H1 (cell line): Measurements from ENCODE around the gene SPPL2B. TPM values are rescaled to one million over a fixed set of nuclear protein-coding genes. Genes with fewer than 3 reads are reported as not detected.
A peak's percentile ranks its signal among the peaks of the same experiment; 100 is the strongest.

ENCODE experiments used
- BCL11A ChIP-seq, 2 experiments: IDR thresholded peaks; one replicate each; pipeline ENCODE4 v1.6.1; 2011; ENCODE audit warnings: low read depth in 2 of 2, low read length in 2 of 2, mild to moderate bottlenecking in 2 of 2
- GABPA ChIP-seq: IDR thresholded peaks from 2 replicates; pipeline ENCODE4 v1.6.1; 2011; ENCODE audit warnings: mild to moderate bottlenecking, low read length, moderate library complexity, borderline replicate concordance; ENCODE audit not compliant: insufficient read depth
- RAD21 ChIP-seq, 2 experiments: IDR thresholded peaks in 1 of 2; conservative IDR thresholded peaks in 1 of 2; 2 replicates each; pipeline ENCODE4 v1.6.1; 2011; ENCODE audit warnings: low read depth in 2 of 2, low read length in 2 of 2, improper control_type of control experiment in 1 of 2, inconsistent platforms in 1 of 2, mild to moderate bottlenecking in 1 of 2, moderate library complexity in 1 of 2
- RNF2 ChIP-seq: fragments of 200-900, 300-1000 bp; sonication (generic); IDR thresholded peaks from 2 replicates; pipeline ENCODE4 v1.7.1; 2016; ENCODE audit warnings: borderline replicate concordance, low read depth, mild to moderate bottlenecking, antibody characterized with exemption, low read length; ENCODE audit not compliant: poor library complexity, severe bottlenecking; ENCODE audit errors: missing control alignments
- RXRA ChIP-seq: IDR thresholded peaks from 2 replicates; pipeline ENCODE4 v1.6.1; 2011; ENCODE audit warnings: low read depth, mild to moderate bottlenecking, low read length, moderate library complexity; ENCODE audit not compliant: insufficient read depth
- SUZ12 ChIP-seq: fragments of 200-600 bp; sonication (generic); IDR thresholded peaks from 2 replicates; pipeline ENCODE4 v1.6.1; 2012; ENCODE audit warnings: mild to moderate bottlenecking, inconsistent platforms, low read length, moderate library complexity, mixed read lengths
- polyA plus RNA-seq, 7 experiments: library from polyadenylated mRNA; depleted of rRNA in 3 of 7; stranded (reverse) in 5 of 7; unstranded in 2 of 7; fragments of >200 nt in 5 of 7; fragments of 200-250 nt in 2 of 7; gene quantifications; 1 replicate in 5 of 7; 2 replicates in 1 of 7; 4 replicates in 1 of 7; pipeline versions ENCODE4 v1.2.1 to v1.2.3, GENCODE V29; 2011 to 2013; ENCODE audit warnings: missing spikeins in 2 of 7, mixed read lengths in 2 of 7
- total RNA-seq: library from RNA; stranded (reverse); fragmentation: NEBNext Ultra II Directional; extraction: Animal tissue kit (Norgen Biotek cat#: 25700); gene quantifications from 2 replicates; pipeline ENCODE4 v1.2.1, GENCODE V29; 2021
- TF ChIP-seq, protein P1 (sequence below), 3 experiments: IDR thresholded peaks; 1 replicate in 2 of 3; 2 replicates in 1 of 3; pipeline versions ENCODE4 v1.5.1 to v1.6.1; 2011; ENCODE audit warnings: low read length in 3 of 3, mild to moderate bottlenecking in 3 of 3, inconsistent platforms in 2 of 3, low read depth in 1 of 3, moderate library complexity in 1 of 3; ENCODE audit not compliant: insufficient read depth in 1 of 3; ENCODE audit errors: control extremely low read depth in 1 of 3
- TF ChIP-seq, protein P2 (sequence below): IDR thresholded peaks from 2 replicates; pipeline ENCODE4 v1.6.1; 2012; ENCODE audit warnings: inconsistent platforms
- TF ChIP-seq, protein P3 (sequence below): IDR thresholded peaks from 2 replicates; pipeline ENCODE4 v1.6.1; 2012; ENCODE audit warnings: inconsistent platforms

The SPPL2B gene
- total and polyA plus RNA-seq, 2 of the 8 experiments (the other 6 are each of a cell fraction or from before 2014, with no cell fraction given), result 34.8 to 55.7 TPM

DNA sequence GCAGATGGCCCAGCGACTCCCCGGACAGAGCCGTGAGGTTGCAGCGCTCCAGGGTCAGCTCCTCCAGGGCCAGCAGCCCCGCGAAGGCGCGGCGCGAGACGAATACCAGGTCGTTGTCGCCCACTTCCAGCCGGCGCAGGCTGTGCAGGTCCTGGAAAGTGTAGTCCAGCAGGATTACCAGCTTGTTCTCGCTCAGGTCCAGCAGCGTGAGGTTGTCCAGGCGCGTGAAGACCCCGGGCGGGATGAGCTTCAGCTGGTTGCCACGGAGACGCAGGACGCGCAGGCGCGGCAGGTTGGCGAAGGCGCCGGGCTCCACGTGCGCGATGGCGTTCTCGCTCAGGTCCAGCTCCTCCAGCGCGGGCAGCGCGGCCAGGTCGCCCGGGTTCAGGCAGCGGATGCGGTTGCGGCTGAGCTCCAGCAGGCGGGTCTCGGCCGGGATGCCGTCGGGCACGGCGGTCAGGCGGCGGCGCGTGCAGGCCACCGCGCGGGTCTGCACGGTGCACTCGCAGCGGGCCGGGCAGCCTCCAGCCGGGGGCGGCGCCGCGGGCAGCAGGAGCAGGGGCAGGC, 37.2 kb upstream of the SPPL2B start (continued):
- TF ChIP-seq GABPA (peak; percentile 33; the same call in 1 of the 2 replicates), RNF2 (peak; percentile 2), SUZ12 (peak; percentile 1; the same call in 1 of the 2 replicates), RXRA (no peak), BCL11A (IDR thresholded peaks at IDR 0.05; ENCODE audit: low read depth in 2 of 2, low read length in 2 of 2) (no peak), RAD21 (IDR thresholded peaks at IDR 0.05 in 1 of 2, conservative IDR thresholded peaks at IDR 0.05 in 1 of 2; ENCODE audit: low read depth in 2 of 2, low read length in 2 of 2) (peak in 1 of 2 experiments; percentile 9; a peak in 2 of 4 replicates)
- TF ChIP-seq, protein P1, sequence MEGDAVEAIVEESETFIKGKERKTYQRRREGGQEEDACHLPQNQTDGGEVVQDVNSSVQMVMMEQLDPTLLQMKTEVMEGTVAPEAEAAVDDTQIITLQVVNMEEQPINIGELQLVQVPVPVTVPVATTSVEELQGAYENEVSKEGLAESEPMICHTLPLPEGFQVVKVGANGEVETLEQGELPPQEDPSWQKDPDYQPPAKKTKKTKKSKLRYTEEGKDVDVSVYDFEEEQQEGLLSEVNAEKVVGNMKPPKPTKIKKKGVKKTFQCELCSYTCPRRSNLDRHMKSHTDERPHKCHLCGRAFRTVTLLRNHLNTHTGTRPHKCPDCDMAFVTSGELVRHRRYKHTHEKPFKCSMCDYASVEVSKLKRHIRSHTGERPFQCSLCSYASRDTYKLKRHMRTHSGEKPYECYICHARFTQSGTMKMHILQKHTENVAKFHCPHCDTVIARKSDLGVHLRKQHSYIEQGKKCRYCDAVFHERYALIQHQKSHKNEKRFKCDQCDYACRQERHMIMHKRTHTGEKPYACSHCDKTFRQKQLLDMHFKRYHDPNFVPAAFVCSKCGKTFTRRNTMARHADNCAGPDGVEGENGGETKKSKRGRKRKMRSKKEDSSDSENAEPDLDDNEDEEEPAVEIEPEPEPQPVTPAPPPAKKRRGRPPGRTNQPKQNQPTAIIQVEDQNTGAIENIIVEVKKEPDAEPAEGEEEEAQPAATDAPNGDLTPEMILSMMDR (IDR thresholded peaks at IDR 0.05; ENCODE audit: control extremely low read depth in 1 of 3, insufficient read depth in 1 of 3, low read depth in 1 of 3, low read length in 3 of 3), result peak; percentile 38 to 47 (median 42)
- TF ChIP-seq, protein P2, sequence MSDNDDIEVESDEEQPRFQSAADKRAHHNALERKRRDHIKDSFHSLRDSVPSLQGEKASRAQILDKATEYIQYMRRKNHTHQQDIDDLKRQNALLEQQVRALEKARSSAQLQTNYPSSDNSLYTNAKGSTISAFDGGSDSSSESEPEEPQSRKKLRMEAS, result peak; percentile 96
- TF ChIP-seq, protein P3, sequence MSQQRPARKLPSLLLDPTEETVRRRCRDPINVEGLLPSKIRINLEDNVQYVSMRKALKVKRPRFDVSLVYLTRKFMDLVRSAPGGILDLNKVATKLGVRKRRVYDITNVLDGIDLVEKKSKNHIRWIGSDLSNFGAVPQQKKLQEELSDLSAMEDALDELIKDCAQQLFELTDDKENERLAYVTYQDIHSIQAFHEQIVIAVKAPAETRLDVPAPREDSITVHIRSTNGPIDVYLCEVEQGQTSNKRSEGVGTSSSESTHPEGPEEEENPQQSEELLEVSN, result peak; percentile 78
